ENCODE results near the gene THAP4.
"Not testable (repeated sequence)": the region's sequence is repeated elsewhere in the genome, so short reads cannot be mapped to it uniquely, and the experiment has no call there.

Gene THAP4

DNA sequence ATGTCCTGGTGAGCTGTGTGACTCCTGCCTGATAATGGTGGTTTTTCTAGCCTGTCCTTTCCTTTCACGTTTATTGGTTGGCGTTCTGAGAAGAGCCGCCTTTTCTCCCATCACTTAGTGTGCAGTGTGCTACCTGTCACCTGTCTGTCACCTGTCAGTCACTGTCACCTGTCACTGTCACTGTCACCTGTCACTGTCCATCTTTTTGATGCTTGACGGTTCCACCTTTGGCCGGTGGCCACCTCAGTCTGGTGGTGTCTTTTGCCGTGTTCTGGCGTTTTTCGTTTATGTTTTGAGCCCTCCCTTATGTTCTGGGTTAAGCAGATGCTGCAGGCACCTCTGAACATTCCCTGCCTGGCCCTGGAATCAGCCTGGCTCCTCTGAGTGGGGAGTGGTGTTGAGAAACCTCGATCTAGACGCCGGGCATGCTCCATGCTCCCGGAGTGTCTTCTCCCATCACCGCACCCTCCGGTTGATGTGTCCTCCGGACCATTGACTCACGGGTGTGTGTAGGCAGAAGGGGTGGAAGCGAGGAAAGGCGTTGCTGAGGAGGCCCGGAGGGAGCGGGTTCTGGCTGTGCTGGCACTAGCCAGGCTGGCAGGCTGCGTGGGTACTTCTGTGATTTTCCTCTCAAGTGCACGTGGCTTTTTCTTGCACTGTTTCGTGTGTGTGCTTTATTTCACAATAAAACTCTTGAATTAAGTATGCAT, 28.9 kb upstream of the THAP4 start:
- DNase-seq (ENCODE audit: low spot score) = no peak

DNA sequence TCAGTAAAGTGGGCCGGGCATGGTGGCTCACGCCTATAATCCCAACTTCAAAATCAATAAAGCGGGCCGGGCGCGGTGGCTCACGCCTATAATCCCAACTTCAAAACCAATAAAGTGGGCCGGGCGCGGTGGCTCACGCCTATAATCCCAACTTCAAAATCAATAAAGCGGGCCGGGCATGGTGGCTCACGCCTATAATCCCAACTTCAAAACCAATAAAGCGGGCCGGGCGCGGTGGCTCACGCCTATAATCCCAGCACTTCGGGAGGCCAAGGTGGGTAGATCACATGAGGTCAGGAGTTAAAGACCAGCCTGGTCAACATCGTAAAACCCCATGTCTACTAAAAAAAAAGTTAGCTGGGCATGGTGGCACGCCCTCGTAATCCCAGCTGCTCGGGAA, 25.8 kb upstream of the THAP4 start:
- DNase-seq (ENCODE audit: low spot score) = not testable (repeated sequence)

DNA sequence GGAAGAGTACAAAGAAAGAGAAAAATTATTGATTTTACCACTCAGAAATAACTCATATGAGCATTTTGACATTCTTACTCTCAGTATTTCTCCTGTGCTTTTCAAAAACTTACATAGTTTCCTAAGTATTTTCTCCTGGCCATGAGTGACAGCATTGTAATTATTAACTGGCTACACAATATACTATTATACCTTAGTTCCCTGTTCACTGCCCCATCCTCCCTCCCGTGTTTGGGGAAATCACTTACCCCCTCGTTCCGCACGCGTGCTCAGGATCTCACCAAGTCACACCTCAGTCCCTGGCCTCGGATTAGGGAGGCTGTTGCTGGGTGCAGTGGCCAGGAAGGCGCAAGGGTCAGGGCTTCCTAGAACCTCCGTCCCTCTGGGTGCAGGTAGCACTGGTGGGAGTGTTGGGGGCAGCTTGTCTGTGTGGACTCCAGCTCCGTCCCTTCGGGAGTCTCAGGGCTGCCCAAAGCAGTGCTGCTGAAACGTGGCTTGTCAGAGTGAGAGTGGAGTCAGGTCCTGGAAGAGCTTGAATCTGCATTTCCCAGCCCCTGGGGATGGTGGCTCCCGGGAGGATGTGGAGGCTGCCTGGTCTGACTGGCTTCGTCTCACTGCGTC, 23.7 kb upstream of the THAP4 start:
- DNase-seq (ENCODE audit: low spot score) = no peak

DNA sequence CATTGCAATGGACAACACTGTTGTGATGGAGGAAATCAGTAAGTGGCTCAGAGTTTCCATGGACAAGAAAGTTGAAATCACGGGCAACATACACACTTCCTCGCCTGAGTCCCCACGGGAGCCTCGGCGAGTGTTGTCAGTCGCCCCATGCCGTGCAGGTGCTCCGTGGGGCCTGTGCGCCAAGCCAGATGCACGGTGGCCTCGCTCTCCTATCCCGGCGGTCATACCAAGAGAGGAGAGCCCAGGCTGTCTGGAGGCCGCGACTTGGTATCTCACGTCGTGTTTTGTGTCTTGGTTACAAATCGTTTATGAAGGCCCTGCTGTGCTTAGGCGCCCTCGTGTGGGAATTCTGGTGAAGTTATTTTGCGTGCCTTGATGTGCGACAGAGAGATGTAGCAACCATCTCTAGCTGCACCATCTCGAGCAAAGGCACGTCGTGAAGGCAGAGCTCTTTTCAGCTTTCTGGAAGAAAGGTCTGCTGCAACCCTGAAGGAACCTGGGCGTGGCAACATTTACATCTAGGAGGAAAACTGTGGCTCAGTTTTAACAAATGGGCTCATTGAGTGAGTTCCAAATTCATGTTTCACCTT, 22.3 kb upstream of the THAP4 start:
- no peak for DNase-seq (ENCODE audit: low spot score)

DNA sequence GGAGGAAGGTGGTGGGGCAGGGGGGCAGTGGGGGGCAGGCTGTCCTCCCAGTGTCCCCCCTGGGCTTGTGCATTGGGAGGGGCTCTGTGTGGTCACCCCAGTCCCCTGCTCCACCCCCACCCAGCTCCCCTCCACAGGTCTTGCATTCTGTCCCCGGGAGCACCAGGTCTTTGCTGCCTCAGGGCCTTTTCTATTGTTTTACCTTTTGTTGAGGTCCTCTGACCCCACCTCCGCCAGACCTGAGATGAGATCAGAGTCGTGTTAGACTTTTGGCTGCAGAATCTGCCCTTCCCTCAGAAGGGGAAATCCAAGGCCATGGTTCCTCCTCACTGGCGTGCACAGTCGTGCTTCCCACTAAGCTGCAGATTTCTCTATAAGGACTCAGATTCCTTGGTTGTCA, 21.3 kb upstream of the THAP4 start:
- DNase-seq (ENCODE audit: low spot score) = no peak

DNA sequence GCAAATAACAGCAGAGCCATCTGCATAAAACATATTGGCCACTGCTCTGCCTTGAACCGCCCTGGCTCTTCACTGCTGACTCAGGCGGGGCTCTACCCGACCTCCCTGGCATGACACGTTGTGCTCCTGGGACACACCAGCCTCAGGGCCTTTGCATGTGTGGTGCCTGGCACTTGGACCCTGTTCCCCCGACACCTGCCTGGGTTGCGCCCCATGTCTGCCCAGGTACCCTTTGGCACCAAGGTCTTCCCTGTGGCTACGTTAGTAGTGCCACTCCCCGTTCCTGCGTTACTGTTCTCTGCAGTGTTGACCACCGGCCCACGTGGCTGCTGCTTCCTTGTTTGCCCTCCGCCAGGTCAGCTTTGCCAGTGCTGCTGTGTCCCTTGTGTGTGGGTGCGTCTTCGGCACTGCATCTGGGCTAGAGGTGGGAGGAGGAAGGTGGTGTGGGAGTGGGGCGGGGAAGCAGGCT, 20.9 kb upstream of the THAP4 start:
- no peak for DNase-seq (ENCODE audit: low spot score)

DNA sequence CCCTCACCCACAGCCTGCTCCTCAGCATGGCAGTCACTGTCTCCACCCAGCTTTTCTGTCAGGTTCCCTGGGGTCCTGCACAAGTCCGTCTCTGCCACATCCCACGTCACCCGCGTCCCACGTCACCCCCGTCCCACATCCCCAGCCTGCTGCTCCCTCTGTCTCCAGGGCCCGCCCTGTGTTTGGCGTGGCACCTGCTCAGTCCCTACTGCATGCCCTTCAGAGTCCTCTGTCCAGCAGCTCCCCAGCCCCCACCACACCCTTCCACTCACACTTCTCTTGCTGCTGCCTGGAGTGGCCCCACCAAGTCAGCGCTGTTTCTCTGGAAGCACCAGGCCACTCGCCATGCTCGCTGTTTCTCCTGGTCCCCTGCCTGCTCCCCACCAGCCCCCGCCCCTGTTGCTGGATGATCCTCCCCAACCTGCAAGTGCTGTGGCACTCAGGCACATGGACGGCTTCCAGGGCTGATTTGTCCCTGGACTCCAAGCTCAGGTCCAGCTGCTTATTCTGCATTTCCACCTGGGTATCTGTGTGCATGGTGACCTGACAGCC, 19.3 kb upstream of the THAP4 start:
- DNase-seq (ENCODE audit: low spot score) = no peak

DNA sequence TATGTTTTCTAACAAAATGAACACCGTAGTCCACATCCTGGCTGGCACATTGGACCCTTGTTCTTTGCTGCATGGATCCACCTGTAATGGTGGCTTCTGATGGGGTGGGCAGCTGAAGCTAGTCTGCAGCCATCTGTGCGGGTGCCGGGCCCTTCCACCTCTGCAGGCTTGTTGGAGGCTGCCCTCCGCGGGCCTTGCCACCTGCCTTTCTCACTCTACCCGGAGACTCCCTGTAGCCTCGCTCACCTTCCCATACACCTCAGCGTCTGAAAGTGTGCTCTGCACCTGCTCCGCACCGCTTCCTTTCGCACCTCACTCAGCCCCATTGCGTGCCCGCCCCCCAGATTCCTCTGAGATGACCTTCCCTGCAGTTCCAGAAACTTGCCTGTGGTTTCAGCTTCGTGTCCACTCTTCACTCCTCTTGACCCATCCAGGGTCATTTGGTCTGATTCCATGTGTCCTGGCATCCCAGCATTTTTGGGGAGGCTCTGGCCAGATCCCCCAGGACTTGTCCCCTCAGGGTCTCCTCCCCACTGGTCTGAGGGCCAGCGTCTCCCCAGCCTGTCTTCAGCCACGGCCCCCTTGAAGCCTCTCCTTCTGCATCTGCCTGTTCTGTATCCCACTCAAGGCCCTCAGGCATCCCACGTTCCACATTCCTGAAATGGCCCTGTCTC, 18.7 kb upstream of the THAP4 start:
- no peak for DNase-seq (ENCODE audit: low spot score)

DNA sequence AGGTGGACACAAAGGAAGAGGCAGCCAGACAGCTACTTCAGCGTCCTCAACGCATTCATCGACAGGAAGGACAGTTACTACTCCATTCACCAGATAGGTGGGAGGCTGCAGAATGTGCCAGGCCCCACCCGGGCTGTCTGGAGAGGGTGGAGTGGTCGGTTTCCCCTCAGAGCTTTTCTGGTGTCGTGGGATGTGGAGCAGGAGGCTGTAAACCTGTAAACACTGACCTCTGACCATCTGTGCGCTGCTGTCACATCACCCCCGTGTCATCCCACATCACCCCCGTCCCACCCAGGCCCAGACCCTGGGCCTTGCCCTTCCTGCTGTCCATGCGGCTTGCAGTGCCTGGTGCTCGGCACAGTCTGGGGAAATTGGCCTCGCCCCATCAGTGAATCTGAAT, 17.6 kb upstream of the THAP4 start:
- no peak for DNase-seq (ENCODE audit: low spot score)

DNA sequence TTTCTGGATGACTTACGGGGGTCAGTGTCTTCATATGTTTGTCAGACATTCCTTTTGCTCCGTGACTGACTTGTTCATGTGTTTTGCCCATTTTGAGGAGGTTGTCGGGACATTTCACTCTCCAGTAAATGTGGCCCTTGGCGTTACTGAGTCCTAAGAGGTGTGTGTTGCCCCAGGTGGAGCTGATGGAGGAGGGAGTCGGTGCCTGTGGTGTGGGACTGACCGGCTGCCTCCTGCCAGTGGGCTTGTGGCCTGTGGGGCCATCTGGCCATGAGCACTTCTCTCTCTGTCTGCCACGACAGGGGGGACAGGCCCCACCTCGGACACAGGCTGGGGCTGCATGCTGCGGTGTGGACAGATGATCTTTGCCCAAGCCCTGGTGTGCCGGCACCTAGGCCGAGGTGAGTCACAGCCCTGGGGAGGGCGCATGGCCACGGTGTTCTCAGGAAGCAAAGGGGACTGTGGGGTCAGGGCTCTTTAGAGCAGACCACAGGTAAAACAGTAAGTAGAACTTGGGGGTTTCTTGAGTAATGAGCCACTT, 16.3 kb upstream of the THAP4 start:
- no peak for DNase-seq (ENCODE audit: low spot score)

DNA sequence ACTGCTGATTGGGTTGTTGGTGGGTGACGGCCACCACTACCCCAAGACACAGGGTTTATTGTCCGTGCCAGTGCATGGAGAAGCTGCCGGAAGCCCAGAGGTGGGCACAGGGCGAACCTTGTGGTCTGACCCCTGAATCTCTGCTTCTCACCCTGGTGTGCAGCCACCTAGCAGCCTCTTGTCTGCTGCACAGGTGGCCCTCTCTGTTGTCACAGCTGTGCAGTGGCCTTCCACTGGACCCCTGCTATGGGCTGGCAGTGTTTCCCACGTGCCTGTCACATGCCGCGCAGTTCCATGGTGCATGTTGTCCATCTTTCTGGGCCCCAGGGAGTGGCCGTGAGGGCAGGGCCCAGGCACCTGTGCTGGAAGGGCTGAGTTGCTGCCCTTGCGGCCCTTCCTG, 15.8 kb upstream of the THAP4 start:
- DNase-seq (ENCODE audit: low spot score) = no peak

DNA sequence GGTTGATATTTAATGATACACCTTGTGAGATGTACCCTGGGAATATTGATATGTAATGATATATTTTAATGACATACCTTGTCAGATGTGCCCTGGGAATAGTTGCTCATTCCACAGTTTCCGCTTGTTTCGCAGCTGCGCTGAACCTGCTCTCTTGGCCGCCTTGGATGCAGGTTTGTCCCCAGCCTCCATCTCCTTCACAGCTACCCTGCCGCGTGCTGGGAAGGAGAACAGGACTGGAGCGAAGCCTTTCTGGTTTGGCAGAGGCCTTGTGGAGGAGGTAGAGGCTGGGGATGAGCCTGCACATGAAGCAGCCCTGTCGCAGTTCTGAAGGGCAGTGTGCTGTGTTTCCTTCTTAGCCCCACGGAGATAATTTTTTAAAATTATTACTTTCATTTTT, 15.2 kb upstream of the THAP4 start:
- no peak for DNase-seq (ENCODE audit: low spot score)

DNA sequence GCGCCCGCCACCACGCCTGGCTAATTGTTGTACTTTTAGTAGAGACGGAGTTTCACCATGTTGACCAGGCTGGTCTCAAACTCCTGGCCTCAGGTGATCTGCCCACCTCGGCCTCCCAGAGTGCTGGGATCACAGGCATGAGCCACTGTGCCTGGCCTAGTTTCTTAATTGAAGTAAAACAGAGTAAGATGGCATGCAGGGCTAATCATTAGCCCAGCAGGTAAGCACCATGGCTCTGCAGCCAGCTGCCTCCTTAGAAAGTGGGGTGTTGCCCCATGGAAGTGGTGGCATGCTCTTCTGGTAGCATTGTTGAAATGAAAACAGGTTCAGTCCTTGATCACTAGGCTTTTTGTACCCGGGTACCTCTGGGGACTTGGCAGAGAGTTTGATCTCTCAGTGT, 13.0 kb upstream of the THAP4 start:
- no peak for DNase-seq (ENCODE audit: low spot score)

DNA sequence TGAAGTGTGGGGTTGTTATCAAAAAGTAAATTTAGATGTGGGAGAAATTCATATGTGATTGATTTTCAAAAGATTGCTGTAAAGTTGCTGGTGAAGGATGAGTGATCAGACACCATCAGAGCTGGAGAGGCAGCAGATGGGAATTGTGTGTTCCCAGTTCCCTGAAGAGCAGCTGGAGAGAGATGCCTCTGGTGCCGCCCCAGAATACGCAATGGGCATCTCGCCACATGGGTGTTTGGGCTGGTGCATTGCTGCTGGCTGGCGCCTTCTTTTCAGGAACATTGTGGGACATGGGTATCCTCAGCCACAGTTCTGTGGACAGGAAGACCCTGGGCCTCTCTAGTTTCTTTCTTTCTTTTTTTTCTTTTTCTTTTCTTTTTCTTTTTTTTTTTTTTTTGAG, 12.4 kb upstream of the THAP4 start:
- DNase-seq (ENCODE audit: low spot score) = no peak

DNA sequence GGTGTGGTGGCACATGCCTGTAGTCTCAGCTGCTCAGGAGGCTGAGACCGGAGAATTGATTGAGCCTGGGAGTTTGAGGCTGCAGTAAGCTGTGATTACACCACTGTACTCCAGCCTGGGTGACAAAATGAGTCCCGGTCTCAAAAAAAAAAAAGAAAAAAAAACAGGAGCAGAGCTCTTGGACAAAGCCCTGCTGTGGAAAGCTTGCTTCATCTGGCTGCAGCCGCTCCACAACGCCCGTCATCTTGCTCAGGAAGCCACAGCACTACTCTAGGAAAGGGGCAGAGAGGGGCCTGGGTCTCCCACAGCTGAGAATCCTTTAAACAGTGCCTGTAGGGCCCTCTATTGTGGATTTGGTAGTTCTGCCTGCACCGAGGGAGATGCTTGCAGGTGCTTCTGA, 11.5 kb upstream of the THAP4 start:
- no peak for DNase-seq (ENCODE audit: low spot score)

DNA sequence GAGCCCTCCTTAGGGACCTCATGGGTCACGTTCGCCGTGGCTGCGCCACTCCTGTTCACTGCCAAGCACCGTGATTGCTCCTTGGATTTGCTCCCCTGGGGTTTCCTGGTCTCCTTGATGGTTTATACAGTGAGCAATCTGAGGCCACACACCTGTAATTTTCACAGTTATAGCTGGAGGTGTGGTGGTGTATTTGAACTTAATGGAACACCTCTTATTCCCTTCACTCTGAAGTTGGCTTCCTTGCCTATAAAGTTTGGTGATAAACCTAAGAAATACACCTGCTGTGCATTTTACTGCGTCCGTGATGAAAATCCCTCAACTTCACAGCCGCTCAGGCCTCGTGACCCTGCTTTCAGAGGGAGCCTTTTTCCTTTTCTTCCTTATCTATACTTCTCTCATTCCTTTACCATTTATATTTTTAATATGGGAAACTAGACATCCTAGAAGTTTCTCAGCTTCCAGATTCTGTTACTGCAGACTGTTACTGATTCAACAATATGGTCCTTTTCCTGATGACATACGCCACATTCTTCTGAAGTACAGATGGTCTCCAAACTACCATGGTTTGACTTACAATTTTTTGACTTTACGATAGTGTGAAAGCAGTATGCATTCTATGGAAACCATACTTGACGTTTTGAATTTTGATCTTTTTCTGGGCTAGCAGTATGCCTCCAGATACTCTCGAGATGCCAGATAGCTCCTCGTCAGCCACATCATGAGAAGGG, 9.1 kb upstream of the THAP4 start:
- DNase-seq (ENCODE audit: low spot score) = no peak

DNA sequence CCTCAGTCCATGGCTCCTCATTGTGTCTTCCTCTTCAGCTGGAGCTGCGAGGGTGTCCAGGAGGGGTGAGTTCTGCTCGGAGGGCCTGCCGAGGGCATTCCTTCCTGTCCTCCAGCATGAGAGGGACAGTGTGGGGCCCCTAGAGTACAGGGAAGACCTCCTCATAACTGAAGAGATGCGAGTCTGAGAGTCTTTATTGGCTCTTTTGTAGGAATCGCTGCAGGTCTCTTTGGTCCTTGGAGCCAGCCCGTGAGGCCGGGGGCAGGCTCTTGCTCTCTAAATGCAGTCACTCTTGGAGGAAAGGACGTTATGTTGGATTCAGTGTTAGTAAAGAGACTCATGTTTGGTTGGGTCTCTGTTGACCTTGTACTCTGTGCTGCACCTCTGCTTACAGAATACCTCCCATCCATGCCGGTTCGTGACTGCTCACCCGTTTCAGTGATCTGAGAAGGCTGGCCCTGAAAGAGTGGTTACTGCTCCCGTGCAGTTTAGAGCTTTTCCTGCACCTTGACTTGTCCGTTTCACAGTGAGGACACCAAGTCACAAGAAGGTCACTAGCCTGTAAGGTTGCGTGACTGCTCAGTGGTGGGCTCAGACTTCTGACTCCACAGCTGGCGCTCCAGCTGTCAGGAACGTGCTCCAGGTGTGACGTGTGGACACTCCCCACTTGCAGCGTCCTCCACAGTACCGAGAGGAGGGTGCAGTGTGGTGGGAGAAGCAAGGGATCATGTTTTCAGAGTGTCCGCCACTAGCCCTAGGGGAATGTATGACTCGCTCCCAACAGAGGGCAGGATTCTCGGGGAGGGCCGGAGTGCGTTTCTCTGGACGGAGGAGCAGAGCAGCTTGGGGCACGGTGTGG, 8.3 kb upstream of the THAP4 start:
- DNase-seq (ENCODE audit: low spot score) = no peak

DNA sequence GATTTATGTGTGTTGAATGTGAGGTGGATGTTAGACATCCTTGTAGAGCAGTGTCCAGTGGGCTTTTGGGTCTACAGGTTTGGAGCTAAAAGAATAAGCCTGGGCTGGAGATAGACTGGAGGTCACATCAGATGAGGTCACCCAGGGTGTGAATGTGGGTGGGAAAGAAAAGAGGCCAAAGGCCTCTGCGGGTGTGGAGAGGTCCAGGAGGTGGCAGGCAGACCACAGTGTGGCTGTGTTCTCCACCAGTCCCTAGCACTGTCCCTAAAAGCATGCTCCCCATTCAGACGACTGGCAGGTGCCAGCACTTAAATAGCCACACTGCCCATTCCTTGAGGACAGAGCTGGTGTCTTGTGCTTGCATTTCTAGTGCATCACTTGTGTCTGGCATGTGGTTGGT, 4.7 kb upstream of the THAP4 start:
- peak; percentile 33 for DNase-seq (ENCODE audit: low spot score)

DNA sequence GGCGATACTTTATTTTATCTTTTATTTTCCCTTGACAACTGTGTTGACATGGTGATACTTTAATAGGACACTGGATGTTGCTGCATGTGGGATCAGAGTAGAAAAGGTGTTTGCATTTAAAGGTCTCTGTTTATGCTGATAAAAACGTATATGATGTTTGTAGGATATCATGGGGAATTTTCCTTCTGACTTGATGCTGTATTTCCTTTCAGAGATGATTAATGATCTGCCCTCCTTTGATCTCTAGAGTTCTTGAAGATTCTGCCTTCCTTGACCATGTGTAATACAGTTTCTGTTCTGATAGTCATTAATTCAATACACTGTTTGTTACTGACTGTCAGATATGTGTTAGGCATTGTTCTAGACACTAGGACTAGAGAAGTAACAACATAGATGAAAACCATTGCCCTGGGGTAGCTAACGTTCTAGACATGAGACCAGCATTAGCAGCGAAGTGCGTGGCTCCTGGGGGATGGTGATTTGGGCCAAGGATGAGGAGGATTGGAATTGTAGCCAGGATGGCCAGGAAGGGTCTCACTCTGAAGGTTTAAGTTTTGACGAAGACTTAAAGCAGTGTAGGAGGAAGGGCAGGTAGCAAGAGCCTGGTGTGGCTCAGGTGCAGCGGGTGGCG, 3.3 kb upstream of the THAP4 start:
- DNase-seq (ENCODE audit: low spot score) = no peak

DNA sequence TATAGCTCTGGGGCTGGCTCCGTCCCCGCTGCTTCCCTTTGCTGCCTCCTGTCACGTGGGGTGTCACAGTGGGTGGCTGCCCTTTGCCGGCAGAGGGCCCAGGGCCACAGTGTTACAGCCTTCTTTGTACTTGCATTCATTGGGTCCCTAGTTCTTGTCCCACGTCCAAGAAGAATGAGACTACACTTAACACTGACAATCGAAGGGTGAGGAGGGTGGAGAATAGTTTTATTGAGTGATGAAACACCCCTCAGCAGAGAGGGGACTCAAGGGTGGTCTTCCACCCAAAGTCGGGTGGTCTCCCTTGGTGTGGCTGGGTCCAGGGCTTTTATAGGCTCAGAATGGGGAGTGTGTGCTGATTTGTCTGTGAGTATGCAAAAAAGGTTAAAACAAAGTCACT, 2.4 kb upstream of the THAP4 start:
- DNase-seq (ENCODE audit: low spot score) = no peak

Data from HuH-7.5 (cell line).